Right lobe of liver (tissue), 4 donors: ENCODE measurements around the gene SYT15B.
"Not testable (repeated sequence)": the region's sequence is repeated elsewhere in the genome, so short reads cannot be mapped to it uniquely, and the experiment has no call there.

ENCODE experiments used
- POLR2A ChIP-seq: fragments of 450-650 bp; IDR thresholded peaks from one replicate; pipeline ENCODE4 v1.6.1; 2017; ENCODE audit warnings: antibody characterized with exemption, mild to moderate bottlenecking
- TF ChIP-seq, protein P1 (sequence below), 4 donors: fragments of 200-600 bp in 3 of 4; fragments of 450-650 bp in 1 of 4; IDR thresholded peaks; one replicate each; pipeline versions ENCODE4 v1.5.1 to v1.8.0; 2016 to 2022; ENCODE audit warnings: antibody characterized with exemption in 4 of 4, mild to moderate bottlenecking in 2 of 4
- donor health status: DM: no; HTN: no; CAD: no.
- donor health status: DM: no; HTN: no; CAD: no.
- donor health status: DM: no; HTN: yes; CAD: no.

DNA sequence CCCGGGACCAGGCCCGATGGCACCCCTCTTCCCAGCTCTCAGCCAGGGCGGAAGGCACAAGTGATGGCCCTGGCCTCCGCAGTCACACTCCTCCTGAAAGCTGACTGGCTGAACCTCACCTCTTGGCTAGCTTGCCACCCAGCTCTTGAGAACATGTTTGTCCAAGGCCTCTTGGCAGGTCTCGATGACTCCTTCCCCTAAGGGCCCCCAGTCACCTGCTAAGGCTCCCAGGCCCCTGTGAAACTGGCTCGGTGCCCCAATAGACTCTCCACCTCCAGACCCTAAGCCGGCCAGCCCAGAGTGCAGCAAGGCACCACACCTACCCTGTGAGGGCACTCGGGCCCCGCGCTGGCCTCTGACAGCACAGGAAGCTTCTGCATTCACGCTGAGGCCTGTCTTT lies 4.5 kb downstream of the SYT15B start:
- TF ChIP-seq, protein P1, sequence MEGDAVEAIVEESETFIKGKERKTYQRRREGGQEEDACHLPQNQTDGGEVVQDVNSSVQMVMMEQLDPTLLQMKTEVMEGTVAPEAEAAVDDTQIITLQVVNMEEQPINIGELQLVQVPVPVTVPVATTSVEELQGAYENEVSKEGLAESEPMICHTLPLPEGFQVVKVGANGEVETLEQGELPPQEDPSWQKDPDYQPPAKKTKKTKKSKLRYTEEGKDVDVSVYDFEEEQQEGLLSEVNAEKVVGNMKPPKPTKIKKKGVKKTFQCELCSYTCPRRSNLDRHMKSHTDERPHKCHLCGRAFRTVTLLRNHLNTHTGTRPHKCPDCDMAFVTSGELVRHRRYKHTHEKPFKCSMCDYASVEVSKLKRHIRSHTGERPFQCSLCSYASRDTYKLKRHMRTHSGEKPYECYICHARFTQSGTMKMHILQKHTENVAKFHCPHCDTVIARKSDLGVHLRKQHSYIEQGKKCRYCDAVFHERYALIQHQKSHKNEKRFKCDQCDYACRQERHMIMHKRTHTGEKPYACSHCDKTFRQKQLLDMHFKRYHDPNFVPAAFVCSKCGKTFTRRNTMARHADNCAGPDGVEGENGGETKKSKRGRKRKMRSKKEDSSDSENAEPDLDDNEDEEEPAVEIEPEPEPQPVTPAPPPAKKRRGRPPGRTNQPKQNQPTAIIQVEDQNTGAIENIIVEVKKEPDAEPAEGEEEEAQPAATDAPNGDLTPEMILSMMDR (IDR thresholded peaks at IDR 0.05): not testable (repeated sequence)
- not testable (repeated sequence) for TF ChIP-seq POLR2A
